K562 (cell line): ENCODE measurements around the gene TTC23L. TPM values are rescaled to one million over a fixed set of nuclear protein-coding genes. Genes with fewer than 3 reads are reported as not detected.
A peak's percentile ranks its signal among the peaks of the same experiment; 100 is the strongest.

ENCODE experiments used
- DEAF1 ChIP-seq: fragments of 450-650 bp; formaldehyde crosslinking; IDR thresholded peaks from 2 replicates; pipeline ENCODE4 v1.4.0; 2020; ENCODE audit warnings: mild to moderate bottlenecking, moderate library complexity
- DMBX1 ChIP-seq: fragments of 250-450 bp; sonication (Bioruptor Pico); IDR thresholded peaks from 2 replicates; pipeline ENCODE4 v1.8.0; 2022; ENCODE audit warnings: inconsistent platforms, mild to moderate bottlenecking, moderate library complexity, borderline replicate concordance
- ELF4 ChIP-seq: fragments of 450-650 bp; formaldehyde crosslinking; IDR thresholded peaks from 2 replicates; pipeline ENCODE4 v1.4.0; 2022; ENCODE audit warnings: missing genetic modification characterization
- ELK1 ChIP-seq: sonication (generic); formaldehyde crosslinking; IDR thresholded peaks from 2 replicates; pipeline ENCODE4 v1.8.1; 2022; ENCODE audit warnings: missing genetic modification reagents
- IFI16 ChIP-seq: fragments of 250-450 bp; sonication (Bioruptor Pico); IDR thresholded peaks from 2 replicates; pipeline ENCODE4 v2.1.2; 2022; ENCODE audit warnings: mild to moderate bottlenecking, inconsistent platforms
- L3MBTL2 ChIP-seq: fragments of 450-650 bp; IDR thresholded peaks from 2 replicates; pipeline ENCODE4 v1.6.1; 2016; ENCODE audit warnings: mild to moderate bottlenecking, moderate library complexity
- MAFG ChIP-seq: fragments of 450-650 bp; conservative IDR thresholded peaks from 2 replicates; pipeline ENCODE4 v1.6.1; 2016; ENCODE audit warnings: missing genetic modification characterization, missing compliant biosample characterization
- MBD2 ChIP-seq: sonication (generic); IDR thresholded peaks from 2 replicates; pipeline ENCODE4 v1.6.1; 2016; ENCODE audit warnings: low read depth, borderline replicate concordance
- NBN ChIP-seq: fragments of 450-650 bp; IDR thresholded peaks from 2 replicates; pipeline ENCODE4 v1.6.1; 2016; ENCODE audit warnings: low read depth, mild to moderate bottlenecking
- NR2F6 ChIP-seq: fragments of 450-650 bp; formaldehyde crosslinking; IDR thresholded peaks from 2 replicates; pipeline ENCODE4 v1.4.0; 2020; ENCODE audit warnings: mild to moderate bottlenecking
- PURB ChIP-seq: sonication (generic); formaldehyde crosslinking; IDR thresholded peaks from 2 replicates; pipeline ENCODE4 v1.9.0; 2021; ENCODE audit warnings: low read depth, mild to moderate bottlenecking, missing genetic modification reagents
- RBM39 ChIP-seq: fragments of 200-400 bp; formaldehyde crosslinking; optimal IDR thresholded peaks from 2 replicates; pipeline ENCODE3; 2018; ENCODE audit warnings: low read depth, low read length
- RREB1 ChIP-seq: fragments of 250-450 bp; sonication (Bioruptor Pico); IDR thresholded peaks from 2 replicates; pipeline ENCODE4 v1.4.0; 2020
- SNIP1 ChIP-seq: fragments of 450-650 bp; IDR thresholded peaks from 2 replicates; pipeline ENCODE4 v1.7.1; 2017; ENCODE audit warnings: low read depth, mild to moderate bottlenecking
- TCF3 ChIP-seq: sonication (generic); formaldehyde crosslinking; IDR thresholded peaks from 2 replicates; pipeline ENCODE4 v1.4.0; 2020; ENCODE audit warnings: mild to moderate bottlenecking, missing genetic modification reagents
- THRAP3 ChIP-seq: fragments of 450-650 bp; IDR thresholded peaks from 2 replicates; pipeline ENCODE4 v1.6.1; 2016; ENCODE audit warnings: mild to moderate bottlenecking, inconsistent platforms, borderline replicate concordance
- ZFPM2 ChIP-seq: fragments of 250-450 bp; sonication (Bioruptor Pico); IDR thresholded peaks from 2 replicates; pipeline ENCODE4 v1.5.1; 2022; ENCODE audit warnings: mild to moderate bottlenecking
- ZNF655 ChIP-seq: fragments of 250-450 bp; sonication (Bioruptor Pico); IDR thresholded peaks from 2 replicates; pipeline ENCODE4 v1.5.0; 2021
- ZNF764 ChIP-seq: fragments of 250-450 bp; sonication (Bioruptor Pico); IDR thresholded peaks from 2 replicates; pipeline ENCODE4 v1.4.0; 2020; ENCODE audit warnings: low read depth, mild to moderate bottlenecking, moderate library complexity
- polyA plus RNA-seq, 8 experiments: library from polyadenylated mRNA; depleted of rRNA in 4 of 8; stranded (reverse) in 5 of 8; unstranded in 3 of 8; fragments of >200 nt; fragmentation: Nextera tagmentation in 2 of 8; fragmentation: Illumina TruSeq in 1 of 8; extraction: Ambion mirVana in 2 of 8; extraction: Trizol in 1 of 8; gene quantifications; 2 replicates each; pipeline versions ENCODE4 v1.2.1 to v1.2.3, GENCODE V29; 2011 to 2014; ENCODE audit warnings: inconsistent platforms in 1 of 8, missing spikeins in 1 of 8
- total RNA-seq, 7 experiments: library from RNA; depleted of rRNA in 6 of 7; stranded (reverse); fragments of >200 nt in 6 of 7; fragmentation: Illumina TruSeq in 2 of 7; extraction: Trizol in 2 of 7; gene quantifications; 2 replicates each; pipeline versions ENCODE4 v1.2.1 to v1.2.3, GENCODE V29; 2011 to 2021; ENCODE audit warnings: low replicate concordance in 1 of 7

Gene TTC23L
- total and polyA plus RNA-seq, 9 of the 15 experiments (the other 6 are each of a cell fraction or from before 2014, with no cell fraction given) = 0.03 to 0.32 (median 0.14) TPM; not detected in 2

- TF ChIP-seq ZNF655 (CRISPR knock-in tag) (no peak), ZNF764 (no peak), MAFG (tag) (no peak), PURB (CRISPR knock-in tag) (no peak), NR2F6 (CRISPR knock-in tag) (no peak), MBD2 (peak; percentile 72; the same call in 1 of the 2 replicates), RREB1 (CRISPR knock-in tag) (no peak), DEAF1 (CRISPR knock-in tag) (no peak), IFI16 (CRISPR knock-in tag) (no peak), NBN (peak; percentile 82; the same call in 1 of the 2 replicates), THRAP3 (no peak), TCF3 (CRISPR knock-in tag) (peak; percentile 47), DMBX1 (CRISPR knock-in tag) (no peak; the same call in 1 of the 2 replicates), L3MBTL2 (peak; percentile 65), SNIP1 (peak; percentile 98), ZFPM2 (CRISPR knock-in tag) (no peak), RBM39 (peak; percentile 57), ELF4 (CRISPR knock-in tag) (peak; percentile 70), ELK1 (CRISPR knock-in tag) (no peak)
Measured at GRCh38 chr5:34915139-34915855, 76.3 kb downstream of the TTC23L start, which contains the start of the genes BRIX1 and RAD1 (continued).
